NB4 (cell line): ENCODE results near the gene PER2.
A peak's percentile ranks its signal among the peaks of the same experiment; 100 is the strongest.

ENCODE experiments used
- DNase-seq: peaks from one replicate; pipeline ENCODE4 v3.0.0; 2010; ENCODE audit warnings: low read depth
- H3K4me3 ChIP-seq: one replicate; pipeline ENCODE4 v1.5.1; 2011; ENCODE audit warnings: mild to moderate bottlenecking, low read depth, low read length, moderate library complexity
- MYC ChIP-seq: IDR thresholded peaks from 2 replicates; pipeline ENCODE4 v1.6.1; 2011; ENCODE audit warnings: low read depth, low read length
- POLR2A ChIP-seq: IDR thresholded peaks from 2 replicates; pipeline ENCODE4 v1.6.1; 2011; ENCODE audit warnings: mild to moderate bottlenecking; ENCODE audit not compliant: insufficient read length; ENCODE audit errors: extremely low read depth
- TF ChIP-seq, protein P1 (sequence below): IDR thresholded peaks from 2 replicates; pipeline ENCODE4 v1.6.1; 2011; ENCODE audit warnings: low read depth, low read length
- TF ChIP-seq, protein P2 (sequence below): IDR thresholded peaks from one replicate; pipeline ENCODE4 v1.5.1; 2012; ENCODE audit warnings: low read depth, low read length

Gene PER2

GRCh38 chr2:238220892-238221521, 67.4 kb downstream of the PER2 start:
- no peak overlapping the region for H3K4me3 ChIP-seq
- DNase-seq = no peak

GRCh38 chr2:238220274-238220891, 68.0 kb downstream of the PER2 start:
- TF ChIP-seq POLR2A (no peak), MYC (no peak)
- TF ChIP-seq, protein P1, sequence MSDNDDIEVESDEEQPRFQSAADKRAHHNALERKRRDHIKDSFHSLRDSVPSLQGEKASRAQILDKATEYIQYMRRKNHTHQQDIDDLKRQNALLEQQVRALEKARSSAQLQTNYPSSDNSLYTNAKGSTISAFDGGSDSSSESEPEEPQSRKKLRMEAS = no peak
- TF ChIP-seq, protein P2, sequence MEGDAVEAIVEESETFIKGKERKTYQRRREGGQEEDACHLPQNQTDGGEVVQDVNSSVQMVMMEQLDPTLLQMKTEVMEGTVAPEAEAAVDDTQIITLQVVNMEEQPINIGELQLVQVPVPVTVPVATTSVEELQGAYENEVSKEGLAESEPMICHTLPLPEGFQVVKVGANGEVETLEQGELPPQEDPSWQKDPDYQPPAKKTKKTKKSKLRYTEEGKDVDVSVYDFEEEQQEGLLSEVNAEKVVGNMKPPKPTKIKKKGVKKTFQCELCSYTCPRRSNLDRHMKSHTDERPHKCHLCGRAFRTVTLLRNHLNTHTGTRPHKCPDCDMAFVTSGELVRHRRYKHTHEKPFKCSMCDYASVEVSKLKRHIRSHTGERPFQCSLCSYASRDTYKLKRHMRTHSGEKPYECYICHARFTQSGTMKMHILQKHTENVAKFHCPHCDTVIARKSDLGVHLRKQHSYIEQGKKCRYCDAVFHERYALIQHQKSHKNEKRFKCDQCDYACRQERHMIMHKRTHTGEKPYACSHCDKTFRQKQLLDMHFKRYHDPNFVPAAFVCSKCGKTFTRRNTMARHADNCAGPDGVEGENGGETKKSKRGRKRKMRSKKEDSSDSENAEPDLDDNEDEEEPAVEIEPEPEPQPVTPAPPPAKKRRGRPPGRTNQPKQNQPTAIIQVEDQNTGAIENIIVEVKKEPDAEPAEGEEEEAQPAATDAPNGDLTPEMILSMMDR = no peak
- DNase-seq = peak; percentile 29
- no peak overlapping the region for H3K4me3 ChIP-seq

More at GRCh38 chr2:238220892-238221521, 67.4 kb downstream of the PER2 start:
- TF ChIP-seq, protein P2 = no peak
- no peak for TF ChIP-seq MYC
- TF ChIP-seq, protein P1 = no peak
- no peak for TF ChIP-seq POLR2A

DNA sequence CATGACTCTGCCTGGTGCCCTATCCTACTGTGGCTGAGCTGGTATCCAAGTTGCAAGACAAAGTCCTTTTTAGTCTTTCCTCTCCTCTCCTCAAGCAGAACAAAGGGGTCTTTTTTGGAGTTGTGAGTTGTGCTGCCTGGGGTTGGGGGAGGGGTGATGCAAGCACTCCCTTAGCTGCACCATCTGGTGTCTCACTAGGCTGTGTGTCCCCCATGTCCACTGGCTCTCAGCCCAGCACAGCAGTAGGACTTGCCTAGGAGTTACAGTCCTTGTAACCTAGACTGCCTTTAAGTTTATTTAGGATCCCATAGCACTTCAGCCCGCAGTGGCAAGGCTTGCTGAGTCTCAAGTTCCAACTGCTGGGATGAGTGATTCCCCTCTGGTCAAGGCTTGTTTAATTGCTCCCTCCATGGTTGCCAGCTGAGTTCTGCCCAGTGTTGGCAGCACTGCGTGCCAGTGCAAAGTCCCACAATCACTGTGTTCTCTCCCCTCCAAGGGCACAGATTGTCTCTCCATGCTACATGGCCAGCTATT, 71.7 kb downstream of the PER2 start:
- DNase-seq = no peak
- TF ChIP-seq, protein P1 = no peak
- TF ChIP-seq POLR2A (no peak), MYC (no peak)
- TF ChIP-seq, protein P2 = no peak
- no peak overlapping the region for H3K4me3 ChIP-seq

DNA sequence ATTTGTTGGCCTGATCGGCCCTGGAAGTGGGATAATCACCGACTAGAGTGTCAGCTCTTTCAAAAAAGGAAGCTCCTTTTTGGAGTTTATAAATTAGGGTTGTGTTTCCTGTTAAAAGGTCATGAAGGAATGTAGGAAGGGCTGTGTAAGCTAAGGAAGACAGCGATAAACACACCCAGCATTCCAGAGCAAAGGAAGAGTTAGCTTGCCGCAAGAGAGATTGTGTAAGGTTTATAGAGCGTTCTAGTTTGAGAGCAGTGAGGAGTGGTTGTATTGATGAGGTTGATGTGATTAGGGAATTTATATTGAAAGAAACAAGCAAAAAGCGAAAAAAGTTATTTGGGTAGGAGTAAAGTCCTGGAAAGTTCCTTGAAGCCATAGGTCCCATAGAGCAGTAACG, 81.4 kb downstream of the PER2 start:
- no peak overlapping the region for H3K4me3 ChIP-seq
- TF ChIP-seq POLR2A (no peak), MYC (no peak)
- TF ChIP-seq, protein P1 = no peak
- TF ChIP-seq, protein P2 = no peak
- DNase-seq = no peak

GRCh38 chr2:238203973-238204683, 84.3 kb downstream of the PER2 start:
- H3K4me3 ChIP-seq = peak overlapping the region; percentile 71
- peak; percentile 96 for DNase-seq
- TF ChIP-seq, protein P2 = no peak
- TF ChIP-seq POLR2A (peak; percentile 38), MYC (peak; percentile 52; the same call in 1 of the 2 replicates)
- TF ChIP-seq, protein P1 = peak; percentile 57; the same call in 1 of the 2 replicates
